H9 (cell line): ENCODE data around the gene DNMT3B. TPM values are rescaled to one million over a fixed set of nuclear protein-coding genes. Genes with fewer than 3 reads are reported as not detected.

Source experiments
- DNase-seq: peaks from one replicate; pipeline ENCODE4 v3.0.0-alpha.2; 2017
- H2AFZ ChIP-seq: one replicate; pipeline ENCODE4 v1.6.1; 2013; ENCODE audit warnings: mild to moderate bottlenecking, low read length, control low read depth, moderate library complexity
- H2AK5ac ChIP-seq: 2 replicates; pipeline ENCODE4 v1.6.1; 2013; ENCODE audit warnings: low read length, control low read depth, mixed read lengths; ENCODE audit not compliant: insufficient read length
- H2BK120ac ChIP-seq: one replicate; pipeline ENCODE4 v1.6.1; 2013; ENCODE audit warnings: low read depth, mild to moderate bottlenecking, low read length, control low read depth, inconsistent platforms; ENCODE audit not compliant: poor library complexity, severe bottlenecking
- H2BK12ac ChIP-seq: 2 replicates; pipeline ENCODE4 v1.6.1; 2013; ENCODE audit warnings: low read length, control low read depth, mixed read lengths, low read depth; ENCODE audit not compliant: insufficient read length
- H2BK15ac ChIP-seq: 2 replicates; pipeline ENCODE4 v1.6.1; 2013; ENCODE audit warnings: low read depth, low read length, control low read depth
- H2BK20ac ChIP-seq: one replicate; pipeline ENCODE4 v1.6.1; 2013; ENCODE audit warnings: low read depth, mild to moderate bottlenecking, low read length, control low read depth, inconsistent platforms; ENCODE audit not compliant: poor library complexity, severe bottlenecking
- H2BK5ac ChIP-seq: 2 replicates; pipeline ENCODE4 v1.6.1; 2013; ENCODE audit warnings: low read length, control low read depth, mixed read lengths; ENCODE audit not compliant: insufficient read length
- H3K14ac ChIP-seq: 2 replicates; pipeline ENCODE4 v1.6.1; 2013; ENCODE audit warnings: low read length, control low read depth; ENCODE audit not compliant: insufficient read depth
- H3K18ac ChIP-seq: 2 replicates; pipeline ENCODE4 v1.6.1; 2013; ENCODE audit warnings: low read depth, mild to moderate bottlenecking, mixed read lengths, low read length, control low read depth; ENCODE audit not compliant: insufficient read length
- H3K23ac ChIP-seq: 2 replicates; pipeline ENCODE4 v1.6.1; 2013; ENCODE audit warnings: low read length, control low read depth, mixed read lengths, low read depth; ENCODE audit not compliant: insufficient read length
- H3K23me2 ChIP-seq: 2 replicates; pipeline ENCODE4 v1.6.1; 2013; ENCODE audit warnings: low read depth, mild to moderate bottlenecking, mixed read lengths, low read length, control low read depth; ENCODE audit not compliant: insufficient read length, poor library complexity, severe bottlenecking
- H3K27ac ChIP-seq: 2 replicates; pipeline ENCODE4 v1.5.1; 2013; ENCODE audit warnings: low read length, control low read depth, mixed read lengths, low read depth; ENCODE audit not compliant: insufficient read length
- H3K27me3 ChIP-seq: 2 replicates; pipeline ENCODE4 v1.6.1; 2013; ENCODE audit warnings: low read length, control low read depth, inconsistent platforms; ENCODE audit not compliant: insufficient read depth
- H3K4ac ChIP-seq: 2 replicates; pipeline ENCODE4 v1.6.1; 2013; ENCODE audit warnings: low read depth, mild to moderate bottlenecking, control low read depth, inconsistent platforms, low read length, moderate library complexity
- H3K4me1 ChIP-seq: 2 replicates; pipeline ENCODE4 v1.6.1; 2013; ENCODE audit warnings: low read length, control low read depth, inconsistent platforms; ENCODE audit not compliant: insufficient read depth
- H3K4me2 ChIP-seq: 2 replicates; pipeline ENCODE4 v1.6.1; 2013; ENCODE audit warnings: low read length, control low read depth, mixed read lengths; ENCODE audit not compliant: insufficient read length, insufficient read depth
- H3K56ac ChIP-seq: 2 replicates; pipeline ENCODE4 v1.6.1; 2013; ENCODE audit warnings: low read depth, mild to moderate bottlenecking, mixed read lengths, low read length, control low read depth; ENCODE audit not compliant: insufficient read length
- H3K79me1 ChIP-seq: 2 replicates; pipeline ENCODE4 v1.6.1; 2013; ENCODE audit warnings: low read depth, mild to moderate bottlenecking, moderate library complexity, low read length, control low read depth, inconsistent platforms; ENCODE audit not compliant: insufficient read depth, poor library complexity, severe bottlenecking
- H3K79me2 ChIP-seq: 2 replicates; pipeline ENCODE4 v1.6.1; 2013; ENCODE audit warnings: low read length, control low read depth, inconsistent platforms; ENCODE audit not compliant: insufficient read depth
- H3K9ac ChIP-seq: 2 replicates; pipeline ENCODE4 v1.6.1; 2013; ENCODE audit warnings: low read length, control low read depth, mixed read lengths; ENCODE audit not compliant: insufficient read length; ENCODE audit errors: extremely low read depth
- H3K9me3 ChIP-seq: one replicate; pipeline ENCODE4 v1.6.1; 2013; ENCODE audit warnings: low read depth, low read length, inconsistent platforms; ENCODE audit not compliant: control insufficient read depth
- H3T11ph ChIP-seq: one replicate; pipeline ENCODE4 v1.6.1; 2013; ENCODE audit warnings: mild to moderate bottlenecking, low read length, control low read depth, inconsistent platforms
- H4K20me1 ChIP-seq: one replicate; pipeline ENCODE4 v1.6.1; 2013; ENCODE audit not compliant: control insufficient read depth, insufficient read length, insufficient read depth
- H4K5ac ChIP-seq: 2 replicates; pipeline ENCODE4 v1.6.1; 2013; ENCODE audit warnings: low read depth, mild to moderate bottlenecking, mixed read lengths, low read length, control low read depth; ENCODE audit not compliant: insufficient read length
- H4K8ac ChIP-seq: replicated peaks from 2 replicates; pipeline ENCODE4 v1.6.1; 2013; ENCODE audit warnings: low read length, control low read depth, mixed read lengths, low read depth; ENCODE audit not compliant: insufficient read length
- H4K91ac ChIP-seq: 2 replicates; pipeline ENCODE4 v1.6.1; 2013; ENCODE audit warnings: low read depth, mild to moderate bottlenecking, moderate library complexity, mixed read lengths, low read length, control low read depth; ENCODE audit not compliant: insufficient read length
- H3K27ac Mint-ChIP-seq, 3 experiments: 2 replicates in 2 of 3; 3 replicates in 1 of 3; pipeline ENCODE4 v1.8.0; 2020 to 2021; ENCODE audit warnings: mixed read lengths in 3 of 3, mild to moderate bottlenecking in 1 of 3, moderate library complexity in 1 of 3
- H3K27me3 Mint-ChIP-seq: 2 replicates; pipeline ENCODE4 v1.8.0; 2021; ENCODE audit warnings: low read depth, mild to moderate bottlenecking, moderate library complexity, mixed read lengths
- H3K36me3 Mint-ChIP-seq, 3 experiments: 2 replicates in 2 of 3; 3 replicates in 1 of 3; pipeline ENCODE4 v1.8.0; 2020 to 2021; ENCODE audit warnings: low read depth in 3 of 3, mixed read lengths in 3 of 3; ENCODE audit not compliant: insufficient read depth in 1 of 3
- H3K4me1 Mint-ChIP-seq, 2 experiments: 2 replicates each; pipeline ENCODE4 v1.8.0; 2020; ENCODE audit warnings: mixed read lengths in 2 of 2
- H3K4me3 Mint-ChIP-seq, 2 experiments: 2 replicates in 1 of 2; 3 replicates in 1 of 2; pipeline ENCODE4 v1.8.0; 2020 to 2021; ENCODE audit warnings: mild to moderate bottlenecking in 2 of 2, mixed read lengths in 2 of 2, moderate library complexity in 1 of 2
- H3K9me3 Mint-ChIP-seq, 2 experiments: 2 replicates in 1 of 2; 3 replicates in 1 of 2; pipeline ENCODE4 v1.8.0; 2020; ENCODE audit warnings: mild to moderate bottlenecking in 2 of 2, mixed read lengths in 2 of 2, moderate library complexity in 1 of 2
- WGBS: extraction: QIAGEN DNeasy Blood & Tissue Kit; methylation state at CpG from one replicate; pipeline ENCODE4 v1.1.7; 2013; ENCODE audit warnings: missing lambda C conversion rate, low lambda C conversion rate, mixed read lengths; ENCODE audit not compliant: insufficient read length; ENCODE audit errors: extremely low coverage; 5-methylcytosine and 5-hydroxymethylcytosine counted together
- total RNA-seq: library from RNA; stranded (reverse); gene quantifications from 2 replicates; pipeline ENCODE4 v1.2.1, GENCODE V29; 2021
- TF ChIP-seq, protein P1 (sequence below): fragments of 200-600 bp; sonication (generic); conservative IDR thresholded peaks from 3 replicates; pipeline ENCODE4 v1.8.0; 2021; ENCODE audit warnings: antibody characterized with exemption, mild to moderate bottlenecking

DNMT3B gene
- total RNA-seq, 1 experiment from 2014 or later, result 980 TPM

DNA sequence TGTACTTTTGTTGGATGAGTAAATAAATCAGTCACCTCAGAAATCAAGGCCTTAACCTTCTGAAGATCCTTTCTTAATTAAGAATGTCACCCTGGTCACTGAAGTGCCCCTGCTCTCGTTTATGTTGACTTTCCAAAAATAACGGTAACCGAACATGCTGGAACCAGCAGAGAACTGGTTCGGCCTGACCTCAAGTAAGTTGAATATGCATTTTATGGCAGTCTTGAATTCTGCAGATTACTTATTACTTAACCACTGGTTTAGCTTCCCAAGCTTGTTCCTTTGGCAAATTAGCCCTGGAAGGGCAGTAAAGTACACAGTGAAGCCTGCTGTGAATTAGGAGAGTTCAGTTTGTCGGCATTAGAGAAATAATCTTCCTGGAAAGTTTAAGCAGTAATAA lies 69.8 kb downstream of the DNMT3B start:
- H4K20me1 ChIP-seq, result no peaks in the 10 kb centered on the region
- no CpG with 5 or more reads among the region's 5 CpGs for WGBS

More for the DNA sequence above, 69.8 kb downstream of the DNMT3B start:
- Mint-ChIP-seq H3K4me1 (peaks cover 6 to 9% of the 10 kb centered on the region in 2 experiments; a peak in 3 of 4 replicates), H3K27me3 (no peaks in the 10 kb centered on the region), H3K9me3 (no peaks in the 10 kb centered on the region), H3K36me3 (peaks cover 45 to 89% (median 79%) of the 10 kb centered on the region in 3 experiments; a peak in 6 of 7 replicates), H3K27ac (peak overlapping the region in 2 of 3 experiments; percentile 41 to 90; a peak in 4 of 7 replicates), H3K4me3 (no peak overlapping the region)
- H4K8ac ChIP-seq, result no peak overlapping the region
- no peak overlapping the region for H2BK120ac ChIP-seq
- H3K23me2 ChIP-seq, result no peaks in the 10 kb centered on the region
- TF ChIP-seq, protein P1, sequence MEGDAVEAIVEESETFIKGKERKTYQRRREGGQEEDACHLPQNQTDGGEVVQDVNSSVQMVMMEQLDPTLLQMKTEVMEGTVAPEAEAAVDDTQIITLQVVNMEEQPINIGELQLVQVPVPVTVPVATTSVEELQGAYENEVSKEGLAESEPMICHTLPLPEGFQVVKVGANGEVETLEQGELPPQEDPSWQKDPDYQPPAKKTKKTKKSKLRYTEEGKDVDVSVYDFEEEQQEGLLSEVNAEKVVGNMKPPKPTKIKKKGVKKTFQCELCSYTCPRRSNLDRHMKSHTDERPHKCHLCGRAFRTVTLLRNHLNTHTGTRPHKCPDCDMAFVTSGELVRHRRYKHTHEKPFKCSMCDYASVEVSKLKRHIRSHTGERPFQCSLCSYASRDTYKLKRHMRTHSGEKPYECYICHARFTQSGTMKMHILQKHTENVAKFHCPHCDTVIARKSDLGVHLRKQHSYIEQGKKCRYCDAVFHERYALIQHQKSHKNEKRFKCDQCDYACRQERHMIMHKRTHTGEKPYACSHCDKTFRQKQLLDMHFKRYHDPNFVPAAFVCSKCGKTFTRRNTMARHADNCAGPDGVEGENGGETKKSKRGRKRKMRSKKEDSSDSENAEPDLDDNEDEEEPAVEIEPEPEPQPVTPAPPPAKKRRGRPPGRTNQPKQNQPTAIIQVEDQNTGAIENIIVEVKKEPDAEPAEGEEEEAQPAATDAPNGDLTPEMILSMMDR, result no peak
- no peaks in the 10 kb centered on the region for H3K9me3 ChIP-seq
- no peak overlapping the region for H3K27ac ChIP-seq
- H3K79me2 ChIP-seq, result peaks cover 6% of the 10 kb centered on the region; the same call in 1 of the 2 replicates
- no peak overlapping the region for H3K9ac ChIP-seq
- H2BK5ac ChIP-seq, result no peak overlapping the region
- H3K4me1 ChIP-seq, result no peaks in the 10 kb centered on the region
- peaks cover 7% of the 10 kb centered on the region for H3K79me1 ChIP-seq
- no peak overlapping the region for H3K23ac ChIP-seq
- H3K4ac ChIP-seq, result no peak overlapping the region
- H3K4me2 ChIP-seq, result no peak overlapping the region
- H2BK20ac ChIP-seq, result no peak overlapping the region
- no peak overlapping the region for H2AFZ ChIP-seq
- H3K18ac ChIP-seq, result no peak overlapping the region
- no peak overlapping the region for H4K5ac ChIP-seq
- no peak for DNase-seq
- H3K14ac ChIP-seq, result no peak overlapping the region
- no peak overlapping the region for H3K56ac ChIP-seq
- H3T11ph ChIP-seq, result no peak overlapping the region
- H3K27me3 ChIP-seq, result no peaks in the 10 kb centered on the region
- H2BK12ac ChIP-seq, result no peak overlapping the region
- H2BK15ac ChIP-seq, result no peak overlapping the region
- H2AK5ac ChIP-seq, result no peak overlapping the region
- no peak overlapping the region for H4K91ac ChIP-seq
